ENCODE data around the gene RALGAPA2. TPM values are rescaled to one million over a fixed set of nuclear protein-coding genes. Genes with fewer than 3 reads are reported as not detected.
A peak's percentile ranks its signal among the peaks of the same experiment; 100 is the strongest.

Gene RALGAPA2
- total RNA-seq, 3 donors from 2014 or later (not counting 1 experiment from before 2014, with no cell fraction given), result 26.6 to 33.9 (median 33.1) TPM

DNA sequence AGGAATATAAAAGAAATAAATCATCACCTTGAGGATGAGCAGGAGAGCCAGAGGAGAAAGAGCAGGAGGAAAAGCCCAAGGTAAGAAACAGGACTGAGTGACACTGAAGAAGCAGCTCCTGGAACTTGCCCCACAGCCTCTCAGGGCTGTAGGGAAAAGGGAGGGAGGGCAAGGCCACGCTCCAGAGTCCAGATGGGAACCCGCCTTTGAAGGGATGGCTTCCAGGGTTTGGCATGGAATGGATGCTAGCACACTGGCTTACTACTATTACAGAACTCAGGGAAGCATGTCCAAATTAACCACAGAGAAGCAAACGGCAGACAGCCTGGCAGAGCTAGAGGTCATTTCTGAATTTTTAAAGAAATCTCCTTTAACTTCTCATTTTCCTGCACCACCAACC is 26.8 kb downstream of the RALGAPA2 start:
- no peak overlapping the region for H3K27ac ChIP-seq (ENCODE audit: low read length)
- TF ChIP-seq, protein P1, sequence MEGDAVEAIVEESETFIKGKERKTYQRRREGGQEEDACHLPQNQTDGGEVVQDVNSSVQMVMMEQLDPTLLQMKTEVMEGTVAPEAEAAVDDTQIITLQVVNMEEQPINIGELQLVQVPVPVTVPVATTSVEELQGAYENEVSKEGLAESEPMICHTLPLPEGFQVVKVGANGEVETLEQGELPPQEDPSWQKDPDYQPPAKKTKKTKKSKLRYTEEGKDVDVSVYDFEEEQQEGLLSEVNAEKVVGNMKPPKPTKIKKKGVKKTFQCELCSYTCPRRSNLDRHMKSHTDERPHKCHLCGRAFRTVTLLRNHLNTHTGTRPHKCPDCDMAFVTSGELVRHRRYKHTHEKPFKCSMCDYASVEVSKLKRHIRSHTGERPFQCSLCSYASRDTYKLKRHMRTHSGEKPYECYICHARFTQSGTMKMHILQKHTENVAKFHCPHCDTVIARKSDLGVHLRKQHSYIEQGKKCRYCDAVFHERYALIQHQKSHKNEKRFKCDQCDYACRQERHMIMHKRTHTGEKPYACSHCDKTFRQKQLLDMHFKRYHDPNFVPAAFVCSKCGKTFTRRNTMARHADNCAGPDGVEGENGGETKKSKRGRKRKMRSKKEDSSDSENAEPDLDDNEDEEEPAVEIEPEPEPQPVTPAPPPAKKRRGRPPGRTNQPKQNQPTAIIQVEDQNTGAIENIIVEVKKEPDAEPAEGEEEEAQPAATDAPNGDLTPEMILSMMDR (IDR thresholded peaks at IDR 0.05), result no peak
- WGBS (ENCODE audit: insufficient coverage), result 84% methylated on average over 3 of the region's 3 CpGs
- intact Hi-C loops (cut with micrococcal nuclease), result no loop called here
- no peaks in the 10 kb centered on the region for H3K27me3 Mint-ChIP-seq (ENCODE audit: low read depth in 2 of 2)
- no peak overlapping the region for H3K4me3 ChIP-seq (ENCODE audit: low read length)
- no peak overlapping the region for H3K4me3 Mint-ChIP-seq
- H3K36me3 Mint-ChIP-seq, result no peaks in the 10 kb centered on the region
- H3K36me3 ChIP-seq (ENCODE audit: control insufficient read depth, insufficient read depth, low read length), result no peaks in the 10 kb centered on the region
- ATAC-seq, result no peak
- H3K9me3 Mint-ChIP-seq, result no peaks in the 10 kb centered on the region
- no peak for DNase-seq
- no peak overlapping the region for H3K27ac Mint-ChIP-seq
- no peaks in the 10 kb centered on the region for H3K9me3 ChIP-seq (ENCODE audit: control insufficient read depth, insufficient read depth, low read length)
- H3K27me3 ChIP-seq (ENCODE audit: control insufficient read depth, insufficient read depth, low read length), result no peaks in the 10 kb centered on the region
- peaks cover 15% of the 10 kb centered on the region for H3K4me1 ChIP-seq (ENCODE audit: control insufficient read depth, insufficient read depth, low read length)
- H3K4me1 Mint-ChIP-seq, result peaks cover 55 to 66% of the 10 kb centered on the region in 2 donors

- Mint-ChIP-seq H3K27me3 (ENCODE audit: low read depth in 2 of 2) (no peaks in the 10 kb centered on the region), H3K4me3 (peak overlapping the region; percentile 45), H3K4me1 (peaks cover 64 to 76% of the 10 kb centered on the region in 2 donors), H3K27ac (peak overlapping the region in 1 of 2 donors; percentile 8), H3K9me3 (no peaks in the 10 kb centered on the region), H3K36me3 (no peaks in the 10 kb centered on the region)
- peak in 1 of 3 donors; percentile 40 for ATAC-seq
- no peaks in the 10 kb centered on the region for H3K9me3 ChIP-seq (ENCODE audit: control insufficient read depth, insufficient read depth, low read length)
- intact Hi-C loops (cut with micrococcal nuclease), result no loop called here
- no peaks in the 10 kb centered on the region for H3K27me3 ChIP-seq (ENCODE audit: control insufficient read depth, insufficient read depth, low read length)
- 66% methylated on average over 9 of the region's 10 CpGs for WGBS (ENCODE audit: insufficient coverage)
- no peaks in the 10 kb centered on the region for H3K36me3 ChIP-seq (ENCODE audit: control insufficient read depth, insufficient read depth, low read length)
- H3K27ac ChIP-seq (ENCODE audit: low read length), result no peak overlapping the region
- H3K4me3 ChIP-seq (ENCODE audit: low read length), result no peak overlapping the region
- peaks cover 15% of the 10 kb centered on the region for H3K4me1 ChIP-seq (ENCODE audit: control insufficient read depth, insufficient read depth, low read length)
- no peak for DNase-seq
- TF ChIP-seq, protein P1 (IDR thresholded peaks at IDR 0.05), result no peak
Measured at GRCh38 chr20:20683481-20684321, 28.7 kb downstream of the RALGAPA2 start.

DNA sequence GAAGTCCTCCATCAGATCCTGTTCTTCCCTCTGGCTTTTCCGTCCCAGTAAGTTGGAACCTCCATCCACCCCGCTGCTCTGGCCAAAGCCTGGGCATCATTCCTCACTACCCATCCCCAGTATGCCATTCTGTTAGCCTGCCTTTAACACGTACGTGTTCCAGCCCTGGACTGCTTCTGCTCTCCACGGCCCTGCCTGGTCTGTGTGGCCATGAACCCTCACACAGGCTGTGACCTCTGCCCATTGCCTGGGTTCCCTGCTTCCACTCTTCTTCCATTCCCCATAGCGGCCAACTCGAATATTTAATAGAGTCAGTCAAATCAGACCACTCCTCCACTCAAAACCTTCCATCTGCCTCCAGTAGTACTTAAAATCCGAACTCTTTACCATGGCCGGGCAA is 29.4 kb downstream of the RALGAPA2 start:
- no peak for ATAC-seq
- Histone ChIP-seq H3K27me3 (ENCODE audit: control insufficient read depth, insufficient read depth, low read length) (no peaks in the 10 kb centered on the region), H3K36me3 (ENCODE audit: control insufficient read depth, insufficient read depth, low read length) (no peaks in the 10 kb centered on the region), H3K4me1 (ENCODE audit: control insufficient read depth, insufficient read depth, low read length) (peaks cover 15% of the 10 kb centered on the region), H3K27ac (ENCODE audit: low read length) (no peak overlapping the region), H3K9me3 (ENCODE audit: control insufficient read depth, insufficient read depth, low read length) (no peaks in the 10 kb centered on the region), H3K4me3 (ENCODE audit: low read length) (no peak overlapping the region)
- H3K27ac Mint-ChIP-seq, result peak overlapping the region in 1 of 2 donors; percentile 8
- WGBS (ENCODE audit: insufficient coverage), result 97% methylated on average over 9 of the region's 9 CpGs
- H3K36me3 Mint-ChIP-seq, result no peaks in the 10 kb centered on the region
- no peaks in the 10 kb centered on the region for H3K27me3 Mint-ChIP-seq (ENCODE audit: low read depth in 2 of 2)
- intact Hi-C loops (cut with micrococcal nuclease), result no loop called here
- no peak overlapping the region for H3K4me3 Mint-ChIP-seq
- TF ChIP-seq, protein P1 (IDR thresholded peaks at IDR 0.05), result no peak
- H3K4me1 Mint-ChIP-seq, result peaks cover 64 to 69% of the 10 kb centered on the region in 2 donors
- H3K9me3 Mint-ChIP-seq, result no peaks in the 10 kb centered on the region
- DNase-seq, result no peak

Data from natural killer cell (primary cell).